Stimulated activated CD8-positive, alpha-beta memory T cell treated with anti-CD3 and anti-CD28 coated beads, Interleukin-12 subunit alpha, Interleukin-12 subunit beta, amount 100 ng/mL, for 1 hour (primary cell): ENCODE data around the gene ASS1.
"Not testable (repeated sequence)": the region's sequence is repeated elsewhere in the genome, so short reads cannot be mapped to it uniquely, and the experiment has no call there.

Experiments
- DNase-seq: peaks from one replicate; pipeline ENCODE4 v3.0.0-alpha.2; 2020; ENCODE audit warnings: low read depth

ASS1 gene

GRCh38 chr9:130434656-130435055 is 10.1 kb upstream of the ASS1 start:
- not testable (repeated sequence) for DNase-seq

DNA sequence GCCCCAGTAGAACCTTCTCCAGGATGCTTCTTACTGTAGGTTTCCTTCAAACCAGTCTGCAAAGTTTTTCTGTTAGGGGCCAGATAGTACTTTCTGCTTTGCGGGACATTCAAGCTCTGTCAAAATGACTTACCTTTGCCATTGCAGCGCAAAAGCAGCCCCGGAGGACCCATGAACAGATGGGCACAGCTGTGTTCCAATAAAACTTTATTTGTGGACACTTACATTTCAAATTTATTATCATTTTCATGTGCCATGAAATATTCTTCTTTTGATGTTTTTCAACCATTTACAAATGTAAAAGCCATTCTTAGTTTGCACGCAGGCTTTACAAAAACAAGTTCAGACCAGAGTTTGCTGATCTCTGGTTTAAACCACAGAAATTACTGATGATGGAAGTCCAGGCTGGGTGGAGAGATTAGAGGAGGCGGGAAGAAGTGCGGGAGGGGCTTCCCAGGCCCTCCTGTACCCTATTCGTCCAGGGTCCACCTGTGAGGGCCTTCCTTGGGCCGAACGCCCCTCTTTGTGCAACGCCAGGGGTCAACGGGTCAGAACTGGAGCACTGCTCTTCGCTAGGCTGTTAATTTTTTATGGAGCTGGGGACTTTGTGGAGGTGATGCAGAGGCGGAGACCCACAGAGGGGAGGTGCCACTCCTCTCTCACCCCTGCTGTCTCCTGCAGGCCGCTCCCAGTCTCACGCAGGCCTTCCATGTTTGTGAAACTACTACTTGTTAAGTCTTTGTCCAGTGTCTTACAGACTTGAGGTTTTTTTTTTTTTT is 7.6 kb upstream of the ASS1 start:
- no peak for DNase-seq

DNA sequence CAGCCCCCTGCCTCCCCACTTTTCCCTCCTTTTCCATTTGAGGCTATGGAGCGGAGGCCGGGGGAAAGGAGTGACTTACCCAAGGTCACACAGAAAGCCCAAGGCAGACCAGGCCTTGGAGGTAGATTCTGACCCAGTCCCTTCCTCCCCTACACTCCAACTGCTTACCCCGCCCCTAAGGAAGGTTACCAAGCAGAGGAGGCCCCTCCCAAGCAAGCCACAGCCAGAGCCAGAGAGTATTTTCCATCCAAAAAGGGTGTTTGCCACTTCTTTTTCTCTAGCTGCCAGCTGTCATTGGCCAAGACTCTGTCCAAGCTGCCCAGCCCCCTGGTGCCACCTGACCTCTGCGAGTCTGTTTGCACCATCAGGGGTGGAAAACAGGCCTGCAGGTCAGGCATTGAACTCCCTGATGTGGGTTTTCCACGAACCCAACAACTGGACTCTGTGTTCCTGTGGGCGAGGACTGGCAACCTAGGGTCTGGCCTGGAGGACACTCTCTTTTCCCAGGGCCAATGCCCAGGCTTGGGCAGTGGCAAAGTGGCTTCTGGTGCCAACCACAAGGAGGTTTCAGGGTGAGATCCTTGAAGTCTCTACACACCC is 6.3 kb upstream of the ASS1 start:
- DNase-seq = no peak

DNA sequence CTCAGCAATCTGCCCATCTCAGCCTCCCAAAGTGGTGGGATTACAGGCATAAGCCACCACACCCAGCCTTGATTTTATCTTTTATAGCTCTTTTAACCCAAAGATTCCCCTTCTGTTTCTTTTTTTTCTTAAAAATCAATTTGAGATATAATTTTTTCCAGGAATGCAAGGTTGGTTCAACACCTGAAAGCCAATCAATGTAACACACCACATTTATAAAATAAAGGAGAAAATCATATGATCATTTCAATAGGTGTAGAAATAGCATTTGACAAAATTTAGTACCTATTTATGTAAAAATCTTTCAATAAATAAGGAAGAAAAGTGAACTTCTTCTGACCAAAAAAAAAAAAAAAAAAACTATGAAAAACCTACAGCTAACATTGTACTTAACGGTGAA is 3.7 kb upstream of the ASS1 start:
- DNase-seq = no peak

GRCh38 chr9:130442746-130443455 is 1.9 kb upstream of the ASS1 start:
- no peak for DNase-seq

DNA sequence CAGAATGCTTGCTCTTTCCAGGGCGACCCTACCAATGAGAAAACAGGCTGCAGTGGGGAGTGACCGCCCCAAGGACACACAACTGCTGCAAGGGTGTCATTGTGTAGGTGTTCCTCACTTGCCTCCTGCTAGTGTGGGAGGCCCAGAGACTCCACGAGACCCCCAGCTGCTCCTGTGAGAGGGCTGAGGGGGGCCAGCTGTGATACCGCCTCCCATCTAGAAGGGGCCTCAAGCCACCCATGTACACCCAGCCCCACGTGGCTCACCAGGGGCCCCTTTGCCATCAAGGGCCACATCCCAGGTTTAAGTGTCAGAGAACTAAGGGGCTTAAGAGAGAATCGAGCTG is 1.3 kb upstream of the ASS1 start:
- no peak for DNase-seq

DNA sequence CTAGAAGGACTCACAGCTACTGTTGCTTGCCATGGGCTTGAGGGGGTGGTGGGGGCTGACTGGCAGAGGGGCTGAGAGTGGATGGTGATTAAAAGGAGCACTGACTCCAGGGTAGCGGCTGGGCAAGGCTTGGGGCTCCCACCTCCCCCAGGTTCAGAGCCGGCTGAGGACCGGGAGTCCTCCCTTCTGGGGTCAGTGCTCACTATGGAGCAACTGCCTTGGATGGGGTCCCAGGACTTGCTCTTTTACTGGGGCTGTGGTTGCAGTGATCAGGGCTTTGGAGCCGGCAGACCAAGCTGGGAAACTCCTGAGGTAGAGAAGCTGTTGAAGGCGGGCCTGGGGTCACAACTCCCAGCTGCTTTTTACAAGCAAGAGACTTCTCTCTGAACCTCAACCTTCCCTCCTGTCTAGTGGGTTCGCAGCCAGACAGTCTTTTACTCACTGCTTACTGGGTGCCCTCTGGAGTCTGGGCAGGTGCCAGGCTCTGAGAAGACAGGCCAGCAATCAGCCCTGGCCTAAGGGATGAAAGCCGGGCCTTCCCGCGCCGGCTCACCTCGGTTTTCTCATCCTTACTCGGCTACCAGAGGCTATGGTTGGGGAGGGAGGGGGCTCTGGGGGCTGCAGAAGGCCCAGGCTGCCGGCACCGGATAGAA is 795 bp upstream of the ASS1 start:
- DNase-seq = no peak

DNA sequence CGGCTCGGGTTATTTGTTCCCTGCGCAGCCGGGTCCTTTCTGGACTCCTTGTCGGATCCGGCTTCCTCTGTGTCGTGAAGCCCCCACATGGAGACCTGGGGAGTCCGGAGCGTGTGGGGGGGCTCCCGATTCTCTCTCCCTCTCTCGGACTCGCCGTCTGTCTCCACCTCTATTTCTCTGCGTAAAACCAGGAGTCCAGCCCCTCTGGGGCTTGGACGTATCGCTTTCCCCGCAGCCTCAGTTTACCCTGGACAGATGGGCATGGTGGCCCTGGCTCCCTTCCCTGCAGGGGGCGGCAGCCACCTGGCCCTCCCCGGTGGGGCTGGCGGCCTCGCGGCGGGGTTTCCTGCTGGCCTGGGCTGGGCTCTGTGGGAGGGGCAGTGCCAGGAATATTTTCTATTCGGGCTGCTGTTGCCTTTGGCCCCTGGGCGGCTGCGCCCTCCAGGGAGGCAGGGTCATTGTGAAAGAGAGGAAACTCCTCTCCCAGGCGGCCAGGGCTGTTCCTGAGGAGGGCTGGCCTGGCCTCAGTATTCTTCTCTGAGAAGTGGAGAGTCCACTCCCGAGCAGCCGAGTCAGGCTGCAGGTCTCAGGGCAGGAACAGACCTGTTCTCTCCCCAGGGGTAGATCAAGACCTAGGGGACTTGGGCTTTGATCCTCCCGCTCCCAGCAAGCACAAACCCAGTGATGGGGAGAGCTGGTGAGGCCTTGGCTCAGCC is 665 bp downstream of the ASS1 start:
- no peak for DNase-seq

- DNase-seq = no peak
These were observed 1.5 kb downstream of the ASS1 start for GRCh38 chr9:130446101-130446861.

DNA sequence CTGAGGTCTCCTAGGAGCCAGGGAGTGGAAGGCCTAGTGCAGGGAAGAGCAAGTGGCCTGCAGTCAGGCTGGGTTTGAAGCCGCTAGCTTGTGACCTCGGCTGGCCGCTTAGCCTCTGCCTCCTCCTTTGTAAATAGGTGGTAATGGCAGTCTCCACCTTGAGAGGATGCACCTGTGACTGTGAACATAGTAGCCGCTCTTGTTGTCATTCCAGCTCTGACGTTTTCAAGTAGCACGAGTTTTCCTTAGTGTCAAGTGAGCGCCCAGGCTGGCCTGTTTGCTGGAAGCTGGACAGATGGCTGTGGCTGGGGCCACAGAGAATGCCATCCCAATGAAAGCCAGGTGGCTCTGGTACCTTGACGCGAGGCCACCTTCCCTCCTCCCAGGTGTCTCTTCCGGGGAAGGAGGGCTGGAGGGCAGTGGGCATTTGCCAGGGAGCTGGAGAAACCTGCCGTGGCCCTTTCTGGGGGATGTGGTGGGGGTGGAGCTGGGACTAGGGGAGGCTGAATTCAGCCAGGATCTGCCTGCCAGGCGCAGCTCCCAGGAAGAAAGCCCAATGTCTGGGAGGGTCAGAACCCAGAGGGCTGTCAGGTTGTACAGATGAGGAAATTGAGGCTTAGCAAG is 2.5 kb downstream of the ASS1 start:
- no peak for DNase-seq

GRCh38 chr9:130448035-130448624 is 3.4 kb downstream of the ASS1 start:
- no peak for DNase-seq

GRCh38 chr9:130448771-130449603 is 4.2 kb downstream of the ASS1 start:
- DNase-seq = no peak

GRCh38 chr9:130450344-130451003 is 5.7 kb downstream of the ASS1 start:
- no peak for DNase-seq

GRCh38 chr9:130451004-130451390 is 6.2 kb downstream of the ASS1 start:
- DNase-seq = no peak

- no peak for DNase-seq
These were observed 7.0 kb downstream of the ASS1 start for GRCh38 chr9:130451509-130452388.

DNA sequence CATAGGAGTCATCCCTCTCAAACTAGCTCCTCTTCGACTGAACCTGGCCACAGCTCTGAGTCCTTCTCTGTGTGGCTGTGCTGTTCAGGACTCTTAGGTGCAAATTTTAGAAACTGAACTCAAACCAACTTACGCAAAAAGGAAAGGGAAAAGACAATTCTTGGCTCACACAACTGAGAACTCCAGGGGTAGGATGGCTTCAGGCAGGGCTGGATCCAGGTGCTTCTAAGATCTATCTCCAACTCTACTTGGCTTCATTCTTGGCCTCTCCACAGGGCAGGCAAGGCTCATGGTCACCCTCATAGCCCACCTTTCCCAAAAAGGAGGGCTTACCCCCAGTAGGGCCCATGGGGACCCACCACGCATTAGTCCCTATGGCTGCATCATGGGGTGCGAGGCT is 8.1 kb downstream of the ASS1 start:
- DNase-seq = no peak

GRCh38 chr9:130453487-130453886 is 8.7 kb downstream of the ASS1 start:
- no peak for DNase-seq
